Erythroblast (primary cell): ENCODE results near the gene DYNLRB1.

ENCODE experiments used
- GATA1 ChIP-seq: IDR thresholded peaks from 2 replicates; pipeline ENCODE4 v1.6.1; 2011; ENCODE audit warnings: low read depth, mild to moderate bottlenecking, control low read depth, low read length, moderate library complexity
- POLR2A ChIP-seq: IDR thresholded peaks from 2 replicates; pipeline ENCODE4 v1.6.1; 2011; ENCODE audit warnings: mild to moderate bottlenecking, low read length

- TF ChIP-seq POLR2A = no peak
- no peak for TF ChIP-seq GATA1
Measured at GRCh38 chr20:34578521-34578920, 62.3 kb downstream of the DYNLRB1 start.
